ENCODE results near the gene SYT7. TPM values are rescaled to one million over a fixed set of nuclear protein-coding genes. Genes with fewer than 3 reads are reported as not detected.

Gene SYT7
- total and polyA plus RNA-seq, 2 experiments from 2014 or later: 0.40 to 1.9 TPM

DNA sequence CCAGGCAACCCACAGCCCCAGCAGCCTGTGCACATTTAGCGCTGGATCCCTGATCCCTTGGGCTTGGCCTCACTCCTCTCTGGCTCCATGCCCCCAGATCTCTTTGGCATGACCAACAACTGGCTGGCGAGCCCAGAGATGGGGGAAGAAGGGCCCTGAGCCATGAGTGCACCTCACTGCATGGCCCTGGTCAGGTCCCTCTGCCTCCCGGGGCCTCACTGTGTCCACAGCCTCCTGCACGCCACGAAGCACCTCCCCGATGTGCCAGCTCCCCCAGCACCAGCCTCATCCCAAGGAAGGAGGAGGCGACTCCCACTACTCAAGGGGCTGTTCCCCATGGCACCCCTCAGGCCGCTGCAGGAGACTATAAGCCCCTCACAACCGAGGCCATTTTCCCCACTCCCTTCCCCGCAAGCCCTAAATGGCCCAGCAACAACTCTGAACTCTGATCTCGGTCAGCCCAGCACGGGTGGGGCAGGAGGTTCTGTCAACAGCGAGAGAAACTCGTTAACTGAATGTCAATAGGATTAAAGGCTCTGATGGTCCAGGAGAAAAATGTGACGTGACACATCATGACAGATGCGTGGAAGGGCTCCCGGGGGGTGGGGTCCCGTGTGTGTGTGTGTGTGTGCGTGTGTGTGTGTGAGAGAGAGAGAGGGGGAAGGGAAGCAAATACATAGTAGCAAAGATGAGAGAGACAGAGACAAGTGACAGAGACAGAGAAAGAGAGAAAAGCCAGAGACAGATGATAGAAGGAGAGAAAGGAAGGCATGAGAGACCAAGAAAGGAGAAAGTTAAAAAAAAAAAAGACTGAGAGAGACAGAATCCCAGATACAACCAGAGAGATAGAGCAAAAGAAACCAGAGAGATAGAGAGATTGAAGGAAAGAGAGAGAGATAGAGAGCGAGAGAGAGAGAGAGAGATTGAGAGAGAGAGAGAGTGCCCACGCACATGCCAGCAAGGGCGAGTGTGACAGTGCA, 28.4 kb upstream of the SYT7 start:
- Histone ChIP-seq H3K9ac (no peak overlapping the region), H3K27ac (no peak overlapping the region), H3K9me2 (ENCODE audit: insufficient read depth) (no peaks in the 10 kb centered on the region), H3K36me3 (ENCODE audit: low read depth) (no peaks in the 10 kb centered on the region), H3F3A (ENCODE audit: insufficient read depth) (no peaks in the 10 kb centered on the region), H3K4me3 (no peak overlapping the region), H3K79me2 (ENCODE audit: insufficient read depth) (no peaks in the 10 kb centered on the region), H3K9me3 (ENCODE audit: low read depth) (no peaks in the 10 kb centered on the region), H3K4me2 (ENCODE audit: unreplicated experiment) (peak overlapping the region; percentile 27), H4K20me1 (ENCODE audit: insufficient read depth) (no peaks in the 10 kb centered on the region), H3K27me3 (replicated peaks; ENCODE audit: insufficient read depth) (no peaks in the 10 kb centered on the region), H3K4me1 (ENCODE audit: insufficient read depth) (no peaks in the 10 kb centered on the region; the same call in 1 of the 2 replicates), H2AFZ (no peak overlapping the region)
- WGBS, 2 experiments (ENCODE audit: low coverage in 1 of 2, low lambda C conversion rate in 2 of 2, missing lambda C conversion rate in 2 of 2): 53 to 55% methylated on average over 22 of the region's 22 CpGs
- DNase-seq: no peak
- in situ Hi-C loops (cut with MboI): no loop called here
- TF ChIP-seq EZH2 (IDR thresholded peaks at IDR 0.05; ENCODE audit: insufficient read depth, poor library complexity, severe bottlenecking) (no peak), EZH2phosphoT487 (IDR thresholded peaks at IDR 0.05; ENCODE audit: insufficient read depth, low read depth) (no peak)

DNA sequence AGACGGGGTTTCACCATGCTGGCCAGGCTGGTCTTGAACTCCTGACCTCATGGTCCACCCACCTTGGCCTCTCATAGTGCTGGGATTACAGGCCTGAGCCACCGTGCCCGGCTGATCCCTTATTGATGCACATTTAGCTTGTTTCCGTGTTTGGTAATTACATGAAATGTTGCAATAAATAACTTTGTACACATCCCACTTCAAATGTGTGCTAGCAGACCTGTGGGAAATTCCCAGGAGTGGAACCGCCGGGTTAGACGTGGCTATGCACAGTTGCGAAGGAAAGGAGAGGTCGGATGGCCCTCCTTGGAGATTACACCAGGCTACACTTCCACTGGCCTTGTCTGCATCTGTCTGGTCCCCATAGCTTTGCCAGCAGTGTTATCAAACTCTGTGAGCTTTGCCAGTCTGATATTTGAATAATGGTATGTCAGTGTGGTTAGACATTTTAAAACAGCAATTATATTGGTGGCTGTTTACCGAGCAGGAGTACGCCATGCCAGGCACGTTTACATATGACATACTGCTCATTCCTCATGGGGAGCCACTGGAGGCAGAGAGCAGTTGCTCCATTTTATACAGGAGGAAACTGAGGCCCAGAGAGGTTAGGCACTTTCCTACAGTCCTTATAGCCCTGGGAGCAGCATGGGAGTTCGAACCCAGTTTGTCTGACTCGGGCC, 27.2 kb upstream of the SYT7 start:
- no peaks in the 10 kb centered on the region for H4K20me1 ChIP-seq (ENCODE audit: insufficient read depth)
- no peaks in the 10 kb centered on the region for H3K9me3 ChIP-seq (ENCODE audit: low read depth)
- H3K36me3 ChIP-seq (ENCODE audit: low read depth): no peaks in the 10 kb centered on the region
- TF ChIP-seq EZH2 (IDR thresholded peaks at IDR 0.05; ENCODE audit: insufficient read depth, poor library complexity, severe bottlenecking): no peak
- no peak for TF ChIP-seq EZH2phosphoT487 (IDR thresholded peaks at IDR 0.05; ENCODE audit: insufficient read depth, low read depth)
- 90 to 92% methylated on average over 14 of the region's 14 CpGs for WGBS, 2 experiments (ENCODE audit: low coverage in 1 of 2, low lambda C conversion rate in 2 of 2, missing lambda C conversion rate in 2 of 2)
- no peaks in the 10 kb centered on the region for H3K9me2 ChIP-seq (ENCODE audit: insufficient read depth)
- no peak overlapping the region for H3K9ac ChIP-seq
- no peak overlapping the region for H3K27ac ChIP-seq
- H3K4me2 ChIP-seq (ENCODE audit: unreplicated experiment): no peak overlapping the region
- H3F3A ChIP-seq (ENCODE audit: insufficient read depth): no peaks in the 10 kb centered on the region
- peaks cover 6% of the 10 kb centered on the region for H3K4me1 ChIP-seq (ENCODE audit: insufficient read depth)
- no peak overlapping the region for H2AFZ ChIP-seq
- no peaks in the 10 kb centered on the region for H3K27me3 ChIP-seq (replicated peaks; ENCODE audit: insufficient read depth)
- H3K4me3 ChIP-seq: no peak overlapping the region
- no peaks in the 10 kb centered on the region for H3K79me2 ChIP-seq (ENCODE audit: insufficient read depth)
- DNase-seq: no peak
- in situ Hi-C loops (cut with MboI): no loop called here

DNA sequence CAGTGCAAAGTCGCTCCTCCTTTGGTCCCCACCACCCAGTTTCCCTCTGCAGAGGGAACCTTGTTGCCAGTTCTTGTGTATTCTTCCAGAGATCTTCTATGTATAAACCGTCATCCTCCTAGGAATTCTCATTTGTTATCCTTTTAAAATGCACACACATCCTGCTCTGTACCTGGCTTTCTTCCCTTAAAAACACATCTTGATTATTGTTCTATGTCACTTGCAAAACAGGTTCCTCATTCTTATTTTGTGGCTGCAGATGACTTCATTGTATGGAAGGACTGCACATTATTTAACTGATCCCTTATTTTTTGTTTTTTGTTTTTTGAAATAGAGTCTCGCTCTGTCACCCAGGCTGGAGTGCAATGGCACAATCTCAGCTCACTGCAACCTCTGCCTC, 26.6 kb upstream of the SYT7 start:
- Histone ChIP-seq H3K4me1 (ENCODE audit: insufficient read depth) (peaks cover 12% of the 10 kb centered on the region), H3K27me3 (replicated peaks; ENCODE audit: insufficient read depth) (no peaks in the 10 kb centered on the region), H3K4me3 (no peak overlapping the region), H3K9me3 (ENCODE audit: low read depth) (no peaks in the 10 kb centered on the region), H4K20me1 (ENCODE audit: insufficient read depth) (no peaks in the 10 kb centered on the region), H3K9ac (no peak overlapping the region), H3K36me3 (ENCODE audit: low read depth) (no peaks in the 10 kb centered on the region), H3K9me2 (ENCODE audit: insufficient read depth) (no peaks in the 10 kb centered on the region), H3K4me2 (ENCODE audit: unreplicated experiment) (no peak overlapping the region), H3F3A (ENCODE audit: insufficient read depth) (no peaks in the 10 kb centered on the region), H2AFZ (no peak overlapping the region), H3K79me2 (ENCODE audit: insufficient read depth) (no peaks in the 10 kb centered on the region), H3K27ac (no peak overlapping the region)
- no peak for TF ChIP-seq EZH2phosphoT487 (IDR thresholded peaks at IDR 0.05; ENCODE audit: insufficient read depth, low read depth)
- no peak for TF ChIP-seq EZH2 (IDR thresholded peaks at IDR 0.05; ENCODE audit: insufficient read depth, poor library complexity, severe bottlenecking)
- WGBS, 2 experiments (ENCODE audit: low coverage in 1 of 2, low lambda C conversion rate in 2 of 2, missing lambda C conversion rate in 2 of 2): 79 to 82% methylated on average over 3 of the region's 3 CpGs
- in situ Hi-C loops (cut with MboI): no loop called here
- no peak for DNase-seq

- H3K9ac ChIP-seq: peak overlapping the region; percentile 10; the same call in 1 of the 2 replicates
- 76 to 79% methylated on average over 6 of the region's 6 CpGs for WGBS, 2 experiments (ENCODE audit: low coverage in 1 of 2, low lambda C conversion rate in 2 of 2, missing lambda C conversion rate in 2 of 2)
These were observed 22.8 kb upstream of the SYT7 start for GRCh38 chr11:61603667-61604066.

More at GRCh38 chr11:61603667-61604066, 22.8 kb upstream of the SYT7 start:
- H4K20me1 ChIP-seq (ENCODE audit: insufficient read depth): no peaks in the 10 kb centered on the region
- H3K4me1 ChIP-seq (ENCODE audit: insufficient read depth): peaks cover 20% of the 10 kb centered on the region
- H3K4me2 ChIP-seq (ENCODE audit: unreplicated experiment): peak overlapping the region; percentile 55
- H3K9me2 ChIP-seq (ENCODE audit: insufficient read depth): no peaks in the 10 kb centered on the region
- no peak for TF ChIP-seq EZH2phosphoT487 (IDR thresholded peaks at IDR 0.05; ENCODE audit: insufficient read depth, low read depth)
- TF ChIP-seq EZH2 (IDR thresholded peaks at IDR 0.05; ENCODE audit: insufficient read depth, poor library complexity, severe bottlenecking): no peak
- no peak for DNase-seq
- H3K27ac ChIP-seq: peak overlapping the region; percentile 45
- in situ Hi-C loops (cut with MboI): no loop called here
- H3F3A ChIP-seq (ENCODE audit: insufficient read depth): no peaks in the 10 kb centered on the region; the same call in 1 of the 2 replicates
- no peaks in the 10 kb centered on the region for H3K79me2 ChIP-seq (ENCODE audit: insufficient read depth)
- no peak overlapping the region for H2AFZ ChIP-seq
- no peaks in the 10 kb centered on the region for H3K27me3 ChIP-seq (replicated peaks; ENCODE audit: insufficient read depth)
- no peaks in the 10 kb centered on the region for H3K36me3 ChIP-seq (ENCODE audit: low read depth)
- no peak overlapping the region for H3K4me3 ChIP-seq
- no peaks in the 10 kb centered on the region for H3K9me3 ChIP-seq (ENCODE audit: low read depth)
